Brain microvascular endothelial cell (primary cell): ENCODE results near the gene PDZD7.
"Not testable (repeated sequence)": the region's sequence is repeated elsewhere in the genome, so short reads cannot be mapped to it uniquely, and the experiment has no call there.

Experiments
- DNase-seq: peaks from one replicate; pipeline ENCODE4 v3.0.0-alpha.2; 2020
- H3K27ac ChIP-seq: fragments of 250-450 bp; sonication (Bioruptor Pico); 2 replicates; pipeline ENCODE4 v1.5.1; 2020; ENCODE audit warnings: mild to moderate bottlenecking, moderate library complexity
- H3K27me3 ChIP-seq: fragments of 250-450 bp; sonication (Bioruptor Pico); replicated peaks from 2 replicates; pipeline ENCODE4 v1.5.1; 2020; ENCODE audit warnings: mild to moderate bottlenecking
- H3K36me3 ChIP-seq: fragments of 250-450 bp; sonication (Bioruptor Pico); replicated peaks from 2 replicates; pipeline ENCODE4 v1.5.1; 2020; ENCODE audit warnings: mild to moderate bottlenecking
- H3K4me3 ChIP-seq: 2 replicates; pipeline ENCODE4 v1.5.1; 2011; ENCODE audit warnings: low read depth, mild to moderate bottlenecking, control low read depth, low read length, moderate library complexity
- in situ Hi-C: cut with HindIII; loops from 2 replicates; pipeline ENCODE4 v1.10.0; 2017; ENCODE audit warnings: low sequenced_read_pairs, low pct_ligation_motif_present
- TF ChIP-seq, protein P1 (sequence below): IDR thresholded peaks from 2 replicates; pipeline ENCODE4 v1.5.1; 2011; ENCODE audit warnings: low read depth, mild to moderate bottlenecking, moderate library complexity, low read length, control low read depth, inconsistent platforms; ENCODE audit errors: missing control alignments

Gene PDZD7

GRCh38 chr10:100978901-100979195 lies 52.1 kb downstream of the PDZD7 start:
- no peak for DNase-seq
- H3K27me3 ChIP-seq, result no peaks in the 10 kb centered on the region
- no peak overlapping the region for H3K4me3 ChIP-seq
- TF ChIP-seq, protein P1, sequence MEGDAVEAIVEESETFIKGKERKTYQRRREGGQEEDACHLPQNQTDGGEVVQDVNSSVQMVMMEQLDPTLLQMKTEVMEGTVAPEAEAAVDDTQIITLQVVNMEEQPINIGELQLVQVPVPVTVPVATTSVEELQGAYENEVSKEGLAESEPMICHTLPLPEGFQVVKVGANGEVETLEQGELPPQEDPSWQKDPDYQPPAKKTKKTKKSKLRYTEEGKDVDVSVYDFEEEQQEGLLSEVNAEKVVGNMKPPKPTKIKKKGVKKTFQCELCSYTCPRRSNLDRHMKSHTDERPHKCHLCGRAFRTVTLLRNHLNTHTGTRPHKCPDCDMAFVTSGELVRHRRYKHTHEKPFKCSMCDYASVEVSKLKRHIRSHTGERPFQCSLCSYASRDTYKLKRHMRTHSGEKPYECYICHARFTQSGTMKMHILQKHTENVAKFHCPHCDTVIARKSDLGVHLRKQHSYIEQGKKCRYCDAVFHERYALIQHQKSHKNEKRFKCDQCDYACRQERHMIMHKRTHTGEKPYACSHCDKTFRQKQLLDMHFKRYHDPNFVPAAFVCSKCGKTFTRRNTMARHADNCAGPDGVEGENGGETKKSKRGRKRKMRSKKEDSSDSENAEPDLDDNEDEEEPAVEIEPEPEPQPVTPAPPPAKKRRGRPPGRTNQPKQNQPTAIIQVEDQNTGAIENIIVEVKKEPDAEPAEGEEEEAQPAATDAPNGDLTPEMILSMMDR, result no peak
- peaks cover 5% of the 10 kb centered on the region for H3K36me3 ChIP-seq
- no peak overlapping the region for H3K27ac ChIP-seq
- in situ Hi-C loops, result no loop called here

DNA sequence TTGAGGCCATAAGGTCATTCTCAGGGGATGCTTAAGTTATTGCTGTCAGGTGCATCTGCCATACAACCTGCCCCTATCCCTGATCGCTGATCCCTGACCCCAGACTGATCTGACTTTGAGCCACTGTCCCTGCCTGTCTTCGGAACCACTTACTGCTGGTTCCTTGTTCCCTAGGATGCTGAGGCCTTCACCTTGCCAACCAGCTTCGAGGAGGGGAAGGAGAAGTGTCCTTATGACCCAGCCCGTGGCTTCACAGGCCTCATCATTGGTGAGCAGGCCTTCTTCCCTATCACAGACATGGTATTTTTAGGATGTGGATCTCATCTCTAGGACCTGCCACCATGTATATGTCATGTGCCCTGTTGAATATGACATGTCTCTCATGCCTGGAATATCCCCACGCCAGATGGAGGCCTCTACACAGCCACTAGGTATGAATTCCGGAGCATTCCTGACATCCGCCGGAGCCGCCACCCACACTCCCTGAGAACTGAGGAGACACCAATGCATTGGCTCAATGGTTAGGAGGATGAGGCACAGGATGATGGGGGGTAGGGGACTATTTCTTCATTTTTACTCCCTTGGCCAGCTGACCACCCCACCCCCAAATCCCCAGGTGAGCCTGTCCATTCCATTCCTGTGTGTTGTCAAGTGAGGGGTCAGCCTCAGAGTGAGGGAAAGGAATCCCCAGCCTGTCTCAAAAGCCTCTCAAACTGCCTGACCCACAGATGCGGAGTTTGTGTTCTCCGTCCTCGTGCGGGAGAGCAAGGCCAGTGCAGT lies 52.6 kb downstream of the PDZD7 start:
- in situ Hi-C loops, result no loop called here
- H3K36me3 ChIP-seq, result peaks cover 5% of the 10 kb centered on the region

GRCh38 chr10:100977436-100977835 lies 53.5 kb downstream of the PDZD7 start:
- in situ Hi-C loops, result no loop called here
- peaks cover 5% of the 10 kb centered on the region for H3K36me3 ChIP-seq
- no peak overlapping the region for H3K27ac ChIP-seq
- TF ChIP-seq, protein P1, result no peak
- no peaks in the 10 kb centered on the region for H3K27me3 ChIP-seq
- no peak for DNase-seq
- no peak overlapping the region for H3K4me3 ChIP-seq

More for the DNA sequence above, 52.6 kb downstream of the PDZD7 start:
- Histone ChIP-seq H3K27ac (no peak overlapping the region), H3K27me3 (no peaks in the 10 kb centered on the region), H3K4me3 (no peak overlapping the region)
- TF ChIP-seq, protein P1, result no peak
- no peak for DNase-seq

- no peak for DNase-seq
- Histone ChIP-seq H3K4me3 (no peak overlapping the region), H3K27ac (no peak overlapping the region), H3K27me3 (no peaks in the 10 kb centered on the region), H3K36me3 (peaks cover 5% of the 10 kb centered on the region)
- in situ Hi-C loops, result no loop called here
- TF ChIP-seq, protein P1, result no peak
Measured at GRCh38 chr10:100976906-100977305, 54.0 kb downstream of the PDZD7 start.

DNA sequence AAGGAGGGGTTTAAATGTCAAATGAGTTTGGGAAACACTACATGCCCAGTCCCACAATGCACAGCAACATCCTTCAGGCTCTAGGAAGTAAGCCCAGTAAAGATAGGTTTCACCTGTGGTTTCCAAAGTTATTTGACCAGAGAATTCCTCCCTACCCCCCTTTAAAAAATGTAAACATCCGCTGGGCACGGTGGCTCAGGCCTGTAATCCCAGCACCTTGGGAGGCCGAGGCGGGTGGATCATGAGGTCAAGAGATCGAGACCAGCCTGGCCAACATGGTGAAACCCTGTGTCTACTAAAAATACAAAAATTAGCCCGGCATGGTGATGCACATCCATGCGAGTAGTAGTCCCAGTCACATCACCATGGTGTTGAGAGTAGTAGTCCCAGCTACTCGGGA lies 55.5 kb downstream of the PDZD7 start:
- H3K27me3 ChIP-seq, in situ Hi-C loops, H3K4me3 ChIP-seq, DNase-seq, H3K36me3 ChIP-seq, H3K27ac ChIP-seq: not testable (repeated sequence)

- TF ChIP-seq, protein P1, result no peak
- in situ Hi-C loops, result no loop called here
Measured at GRCh38 chr10:100972904-100973535, 57.9 kb downstream of the PDZD7 start.

More at GRCh38 chr10:100972904-100973535, 57.9 kb downstream of the PDZD7 start:
- no peak for DNase-seq
- H3K27me3 ChIP-seq, result no peaks in the 10 kb centered on the region
- no peak overlapping the region for H3K27ac ChIP-seq
- no peaks in the 10 kb centered on the region for H3K36me3 ChIP-seq
- no peak overlapping the region for H3K4me3 ChIP-seq
